ENCODE results near the gene IGF1R. TPM values are rescaled to one million over a fixed set of nuclear protein-coding genes. Genes with fewer than 3 reads are reported as not detected.

IGF1R gene
- total and polyA plus RNA-seq, 4 donors, result 5.9 to 154 (median 27.6) TPM

GRCh38 chr15:98948456-98948855, 300.1 kb downstream of the IGF1R start:
- Histone ChIP-seq H3K4me1 (ENCODE audit: control insufficient read depth in 5 of 5, insufficient read depth in 5 of 5, low read length in 5 of 5) (peaks cover 3 to 27% (median 10%) of the 10 kb centered on the region in 5 donors), H3K36me3 (ENCODE audit: control insufficient read depth in 4 of 4, insufficient read depth in 4 of 4, low read length in 4 of 4) (peaks cover 13 to 40% (median 31%) of the 10 kb centered on the region in 4 donors), H3K27me3 (ENCODE audit: control insufficient read depth in 3 of 3, insufficient read depth in 3 of 3, low read length in 2 of 3) (no peaks in the 10 kb centered on the region), H3K27ac (ENCODE audit: low read depth in 1 of 2, low read length in 1 of 2) (no peak overlapping the region), H3K9me3 (ENCODE audit: control insufficient read depth in 4 of 4, insufficient read depth in 3 of 4, low read length in 3 of 4) (no peaks in the 10 kb centered on the region), H3K4me3 (no peak overlapping the region), H3K9ac (ENCODE audit: insufficient read depth in 1 of 2, low read length in 2 of 2) (no peak overlapping the region)
- TF ChIP-seq CTCF (IDR thresholded peaks at IDR 0.05; ENCODE audit: control extremely low read depth, extremely low read depth), result no peak
- no peak for DNase-seq
- ATAC-seq (ENCODE audit: insufficient read depth, low FRiP score), result no peak
- WGBS, 2 donors, result 86 to 96% methylated on average over 13 of the region's 13 CpGs

GRCh38 chr15:98948941-98949340, 300.6 kb downstream of the IGF1R start:
- H3K27ac ChIP-seq (ENCODE audit: low read depth in 1 of 2, low read length in 1 of 2), result no peak overlapping the region
- H3K9me3 ChIP-seq (ENCODE audit: control insufficient read depth in 4 of 4, insufficient read depth in 3 of 4, low read length in 3 of 4), result no peaks in the 10 kb centered on the region

GRCh38 chr15:98949624-98950023, 301.3 kb downstream of the IGF1R start:
- Histone ChIP-seq H3K9me3 (ENCODE audit: control insufficient read depth in 4 of 4, insufficient read depth in 3 of 4, low read length in 3 of 4) (no peaks in the 10 kb centered on the region), H3K27ac (ENCODE audit: low read depth in 1 of 2, low read length in 1 of 2) (no peak overlapping the region), H3K27me3 (ENCODE audit: control insufficient read depth in 3 of 3, insufficient read depth in 3 of 3, low read length in 2 of 3) (no peaks in the 10 kb centered on the region), H3K4me1 (ENCODE audit: control insufficient read depth in 5 of 5, insufficient read depth in 5 of 5, low read length in 5 of 5) (peaks cover 0 to 37% (median 15%) of the 10 kb centered on the region in 5 donors), H3K36me3 (ENCODE audit: control insufficient read depth in 4 of 4, insufficient read depth in 4 of 4, low read length in 4 of 4) (peaks cover 13 to 38% (median 33%) of the 10 kb centered on the region in 4 donors), H3K4me3 (no peak overlapping the region), H3K9ac (ENCODE audit: insufficient read depth in 1 of 2, low read length in 2 of 2) (no peak overlapping the region)
- no peak for TF ChIP-seq CTCF (IDR thresholded peaks at IDR 0.05; ENCODE audit: control extremely low read depth, extremely low read depth)
- 80 to 97% methylated on average over 6 of the region's 6 CpGs for WGBS, 2 donors
- no peak for ATAC-seq (ENCODE audit: insufficient read depth, low FRiP score)
- no peak for DNase-seq

More at GRCh38 chr15:98948941-98949340, 300.6 kb downstream of the IGF1R start:
- 90 to 97% methylated on average over 11 of the region's 11 CpGs for WGBS, 2 donors
- ATAC-seq (ENCODE audit: insufficient read depth, low FRiP score) (no peak), DNase-seq (no peak)
- H3K27me3 ChIP-seq (ENCODE audit: control insufficient read depth in 3 of 3, insufficient read depth in 3 of 3, low read length in 2 of 3), result no peaks in the 10 kb centered on the region
- peaks cover 0 to 30% (median 12%) of the 10 kb centered on the region in 5 donors for H3K4me1 ChIP-seq (ENCODE audit: control insufficient read depth in 5 of 5, insufficient read depth in 5 of 5, low read length in 5 of 5)
- peaks cover 13 to 39% (median 32%) of the 10 kb centered on the region in 4 donors for H3K36me3 ChIP-seq (ENCODE audit: control insufficient read depth in 4 of 4, insufficient read depth in 4 of 4, low read length in 4 of 4)
- no peak for TF ChIP-seq CTCF (IDR thresholded peaks at IDR 0.05; ENCODE audit: control extremely low read depth, extremely low read depth)
- H3K9ac ChIP-seq (ENCODE audit: insufficient read depth in 1 of 2, low read length in 2 of 2), result no peak overlapping the region
- H3K4me3 ChIP-seq, result no peak overlapping the region

- Histone ChIP-seq H3K36me3 (ENCODE audit: control insufficient read depth in 4 of 4, insufficient read depth in 4 of 4, low read length in 4 of 4) (peaks cover 13 to 36% (median 31%) of the 10 kb centered on the region in 4 donors), H3K4me1 (ENCODE audit: control insufficient read depth in 5 of 5, insufficient read depth in 5 of 5, low read length in 5 of 5) (peaks cover 6 to 43% (median 16%) of the 10 kb centered on the region in 5 donors), H3K9me3 (ENCODE audit: control insufficient read depth in 4 of 4, insufficient read depth in 3 of 4, low read length in 3 of 4) (no peaks in the 10 kb centered on the region), H3K27me3 (ENCODE audit: control insufficient read depth in 3 of 3, insufficient read depth in 3 of 3, low read length in 2 of 3) (no peaks in the 10 kb centered on the region), H3K9ac (ENCODE audit: insufficient read depth in 1 of 2, low read length in 2 of 2) (no peak overlapping the region), H3K27ac (ENCODE audit: low read depth in 1 of 2, low read length in 1 of 2) (no peak overlapping the region), H3K4me3 (no peak overlapping the region)
- TF ChIP-seq CTCF (IDR thresholded peaks at IDR 0.05; ENCODE audit: control extremely low read depth, extremely low read depth), result no peak
- ATAC-seq (ENCODE audit: insufficient read depth, low FRiP score) (no peak), DNase-seq (no peak)
Measured at GRCh38 chr15:98950248-98950647, 301.9 kb downstream of the IGF1R start.

Measured in lung (tissue), 12 donors.